Endometrial microvascular endothelial cells (primary cell): Measurements from ENCODE around the gene APOL1. TPM values are rescaled to one million over a fixed set of nuclear protein-coding genes. Genes with fewer than 3 reads are reported as not detected.
"Not testable (repeated sequence)": the region's sequence is repeated elsewhere in the genome, so short reads cannot be mapped to it uniquely, and the experiment has no call there.

ENCODE experiments used
- in situ Hi-C: cut with HindIII; loops from 2 replicates; pipeline ENCODE4 v1.10.0; 2017; ENCODE audit warnings: low sequenced_read_pairs, low pct_unique_long_range_greater_than_20kb; ENCODE audit errors: inconsistent ontology term
- total RNA-seq: library from RNA; depleted of rRNA; stranded (reverse); fragments of >200 nt; gene quantifications from one replicate; pipeline ENCODE4 v1.2.3, GENCODE V29; 2015; ENCODE audit errors: inconsistent ontology term

The APOL1 gene
- total RNA-seq, 1 donor from 2014 or later, result 37.2 TPM

GRCh38 chr22:36285545-36285944, 32.6 kb downstream of the APOL1 start:
- in situ Hi-C loops, result no loop called here

- in situ Hi-C loops, result no loop called here
Measured at GRCh38 chr22:36286096-36286957, 33.4 kb downstream of the APOL1 start.

GRCh38 chr22:36287881-36288515, 35.1 kb downstream of the APOL1 start:
- in situ Hi-C loops, result no loop called here

GRCh38 chr22:36288571-36289405, 35.9 kb downstream of the APOL1 start:
- in situ Hi-C loops, result no loop called here

- in situ Hi-C loops, result no loop called here
Measured at GRCh38 chr22:36289406-36289870, 36.5 kb downstream of the APOL1 start.

- in situ Hi-C loops, result not testable (repeated sequence)
Measured at GRCh38 chr22:36289948-36290371, 37.0 kb downstream of the APOL1 start.

GRCh38 chr22:36290391-36291075, 37.6 kb downstream of the APOL1 start:
- in situ Hi-C loops, result not testable (repeated sequence)

- in situ Hi-C loops, result no loop called here
Measured at GRCh38 chr22:36291831-36292740, 39.2 kb downstream of the APOL1 start.

- in situ Hi-C loops, result no loop called here
Measured at GRCh38 chr22:36292823-36293530, 40.0 kb downstream of the APOL1 start.

- in situ Hi-C loops, result no loop called here
Measured at GRCh38 chr22:36293606-36294292, 40.8 kb downstream of the APOL1 start.

- in situ Hi-C loops, result no loop called here
Measured at GRCh38 chr22:36294293-36294620, 41.3 kb downstream of the APOL1 start.

- in situ Hi-C loops, result no loop called here
Measured at GRCh38 chr22:36294801-36295200, 41.9 kb downstream of the APOL1 start.

- in situ Hi-C loops, result no loop called here
Measured at GRCh38 chr22:36295247-36295646, 42.3 kb downstream of the APOL1 start.

- in situ Hi-C loops, result no loop called here
Measured at GRCh38 chr22:36296690-36297089, 43.8 kb downstream of the APOL1 start.

GRCh38 chr22:36297568-36297967, 44.6 kb downstream of the APOL1 start:
- in situ Hi-C loops, result no loop called here

- in situ Hi-C loops, result no loop called here
Measured at GRCh38 chr22:36298118-36298517, 45.2 kb downstream of the APOL1 start.

GRCh38 chr22:36298601-36299000, 45.7 kb downstream of the APOL1 start:
- in situ Hi-C loops, result no loop called here
